ENCODE data around the gene CCR7. TPM values are rescaled to one million over a fixed set of nuclear protein-coding genes. Genes with fewer than 3 reads are reported as not detected.

Gene CCR7
- polyA plus RNA-seq, 1 of the 3 experiments (the other 2 are of a cell fraction), result not detected

GRCh38 chr17:40509626-40510327, 55.5 kb downstream of the CCR7 start:
- CTCF ChIA-PET, result interaction anchor here (1.2 kb wide), 1 partner anchor 66 kb away, joined by 3 read pairs; the partner anchor contains the start of gene IGFBP4
- Histone ChIP-seq H3K9ac (no peak overlapping the region), H3K79me2 (ENCODE audit: insufficient read depth) (no peaks in the 10 kb centered on the region), H2AFZ (ENCODE audit: low read depth) (no peak overlapping the region), H3K4me1 (ENCODE audit: control insufficient read depth in 1 of 2, insufficient read depth in 2 of 2, low read depth in 1 of 2, low read length in 1 of 2) (peaks cover 7 to 25% of the 10 kb centered on the region in 2 experiments; a peak in 2 of 4 replicates), H3K4me3 (ENCODE audit: low read depth in 2 of 2, low read length in 1 of 2) (no peak overlapping the region), H3K36me3 (replicated peaks in 1 of 2; ENCODE audit: control insufficient read depth in 1 of 2, insufficient read depth in 2 of 2, low read length in 1 of 2) (no peaks in the 10 kb centered on the region), H3F3A (replicated peaks; ENCODE audit: insufficient read depth) (no peaks in the 10 kb centered on the region), H3K9me2 (no peaks in the 10 kb centered on the region), H3K4me2 (no peak overlapping the region), H3K9me3 (no peaks in the 10 kb centered on the region), H3K27me3 (ENCODE audit: insufficient read depth) (no peaks in the 10 kb centered on the region), H3K27ac (ENCODE audit: low read depth in 2 of 2, low read length in 1 of 2) (no peak overlapping the region), H4K20me1 (ENCODE audit: insufficient read depth) (no peaks in the 10 kb centered on the region)
- TF ChIP-seq FOXJ3 (CRISPR knock-in tag; IDR thresholded peaks at IDR 0.05) (no peak), SMC3 (IDR thresholded peaks at IDR 0.05; ENCODE audit: low read depth, low read length) (no peak), CHD2 (IDR thresholded peaks at IDR 0.05; ENCODE audit: low read length, partially characterized antibody) (no peak), NRF1 (IDR thresholded peaks at IDR 0.05; ENCODE audit: low read depth, low read length) (no peak), RFX5 (IDR thresholded peaks at IDR 0.05; ENCODE audit: low read length) (no peak), USF2 (IDR thresholded peaks at IDR 0.05; ENCODE audit: borderline replicate concordance, low read depth, low read length) (no peak), RAD21 (IDR thresholded peaks at IDR 0.05; ENCODE audit: low read length) (no peak), ZBTB33 (IDR thresholded peaks at IDR 0.05; ENCODE audit: borderline replicate concordance, low read depth) (no peak)
- 89% methylated on average over 4 of the region's 10 CpGs for WGBS (ENCODE audit: low lambda C conversion rate)
- POLR2A ChIA-PET, result no interaction called here
- no peak for DNase-seq

- Histone ChIP-seq H3K27ac (ENCODE audit: low read depth in 2 of 2, low read length in 1 of 2) (no peak overlapping the region), H3K4me1 (ENCODE audit: control insufficient read depth in 1 of 2, insufficient read depth in 2 of 2, low read depth in 1 of 2, low read length in 1 of 2) (peaks cover 3 to 18% of the 10 kb centered on the region in 2 experiments; a peak in 2 of 4 replicates), H2AFZ (ENCODE audit: low read depth) (no peak overlapping the region), H3F3A (replicated peaks; ENCODE audit: insufficient read depth) (no peaks in the 10 kb centered on the region), H3K9ac (no peak overlapping the region), H3K9me2 (no peaks in the 10 kb centered on the region), H3K4me3 (ENCODE audit: low read depth in 2 of 2, low read length in 1 of 2) (no peak overlapping the region), H3K36me3 (replicated peaks in 1 of 2; ENCODE audit: control insufficient read depth in 1 of 2, insufficient read depth in 2 of 2, low read length in 1 of 2) (no peaks in the 10 kb centered on the region), H3K27me3 (ENCODE audit: insufficient read depth) (no peaks in the 10 kb centered on the region), H3K79me2 (ENCODE audit: insufficient read depth) (no peaks in the 10 kb centered on the region), H3K4me2 (no peak overlapping the region), H4K20me1 (ENCODE audit: insufficient read depth) (no peaks in the 10 kb centered on the region), H3K9me3 (no peaks in the 10 kb centered on the region)
- 91% methylated on average over 5 of the region's 5 CpGs for WGBS (ENCODE audit: low lambda C conversion rate)
- CTCF ChIA-PET, result interaction anchor here (0.8 to 1.1 kb wide), 2 partner anchors 27 to 31 kb away, joined by 3 to 7 read pairs; no protein-coding TSS in a partner anchor
- no peak for DNase-seq
- no peak for TF ChIP-seq SMC3 (IDR thresholded peaks at IDR 0.05; ENCODE audit: low read depth, low read length)
- no peak for TF ChIP-seq JUND (IDR thresholded peaks at IDR 0.05)
- TF ChIP-seq RCOR1 (IDR thresholded peaks at IDR 0.05; ENCODE audit: low read length), result no peak
- TF ChIP-seq EP300 (IDR thresholded peaks at IDR 0.05; ENCODE audit: borderline replicate concordance in 1 of 2, low read depth in 1 of 2, low read length in 1 of 2), result no peak
- no peak for TF ChIP-seq PBX3 (IDR thresholded peaks at IDR 0.05)
- TF ChIP-seq RAD21 (IDR thresholded peaks at IDR 0.05; ENCODE audit: low read length), result no peak
- TF ChIP-seq GABPA (IDR thresholded peaks at IDR 0.05; ENCODE audit: low read depth), result no peak
- no peak for TF ChIP-seq NFIC (IDR thresholded peaks at IDR 0.05; ENCODE audit: borderline replicate concordance)
- no peak for TF ChIP-seq FOSL2 (IDR thresholded peaks at IDR 0.05; ENCODE audit: borderline replicate concordance, low read depth)
- no peak for TF ChIP-seq NRF1 (IDR thresholded peaks at IDR 0.05; ENCODE audit: low read depth, low read length)
- no peak for TF ChIP-seq FOXM1 (IDR thresholded peaks at IDR 0.05; ENCODE audit: low read depth)
- POLR2A ChIA-PET, result no interaction called here
Observed at GRCh38 chr17:40506786-40507185, 58.5 kb downstream of the CCR7 start.

All from SK-N-SH (cell line).